Esophagus squamous epithelium (tissue), 4 donors: Measurements from ENCODE around the gene GPR157.

Experiments used
- POLR2A ChIP-seq, 4 donors: fragments of 450-650 bp; IDR thresholded peaks; one replicate each; pipeline ENCODE4 v1.6.1; 2017; ENCODE audit warnings: antibody characterized with exemption in 4 of 4, mild to moderate bottlenecking in 4 of 4, moderate library complexity in 3 of 4
- TF ChIP-seq, protein P1 (sequence below), 6 experiments: fragments of 450-650 bp in 4 of 6; fragments of 200-600 bp in 2 of 6; sonication (generic) in 2 of 6; IDR thresholded peaks; one replicate each; pipeline ENCODE4 v1.5.1; 2016 to 2019; ENCODE audit warnings: antibody characterized with exemption in 6 of 6, mild to moderate bottlenecking in 4 of 6, moderate library complexity in 4 of 6

DNA sequence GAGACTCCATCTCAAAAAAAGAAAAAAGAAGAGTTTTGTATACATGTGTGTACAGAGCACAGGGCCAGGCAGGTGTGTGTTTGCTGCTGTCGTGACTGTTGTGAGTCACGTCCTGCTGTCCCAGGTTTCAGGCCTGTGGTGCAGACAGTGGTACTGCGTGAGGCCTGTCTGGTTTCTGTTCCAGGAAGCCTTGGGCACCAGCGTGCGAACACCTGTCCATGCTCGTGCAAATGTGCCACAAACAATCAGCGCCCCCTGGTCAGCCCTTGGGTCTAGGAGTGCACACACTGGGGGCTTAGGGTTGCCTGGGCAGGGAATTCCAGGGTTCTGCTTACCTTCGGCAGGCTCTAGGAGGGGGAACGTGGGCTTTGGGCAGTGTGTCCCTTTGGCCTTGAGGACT, 16.9 kb downstream of the GPR157 start:
- TF ChIP-seq, protein P1, sequence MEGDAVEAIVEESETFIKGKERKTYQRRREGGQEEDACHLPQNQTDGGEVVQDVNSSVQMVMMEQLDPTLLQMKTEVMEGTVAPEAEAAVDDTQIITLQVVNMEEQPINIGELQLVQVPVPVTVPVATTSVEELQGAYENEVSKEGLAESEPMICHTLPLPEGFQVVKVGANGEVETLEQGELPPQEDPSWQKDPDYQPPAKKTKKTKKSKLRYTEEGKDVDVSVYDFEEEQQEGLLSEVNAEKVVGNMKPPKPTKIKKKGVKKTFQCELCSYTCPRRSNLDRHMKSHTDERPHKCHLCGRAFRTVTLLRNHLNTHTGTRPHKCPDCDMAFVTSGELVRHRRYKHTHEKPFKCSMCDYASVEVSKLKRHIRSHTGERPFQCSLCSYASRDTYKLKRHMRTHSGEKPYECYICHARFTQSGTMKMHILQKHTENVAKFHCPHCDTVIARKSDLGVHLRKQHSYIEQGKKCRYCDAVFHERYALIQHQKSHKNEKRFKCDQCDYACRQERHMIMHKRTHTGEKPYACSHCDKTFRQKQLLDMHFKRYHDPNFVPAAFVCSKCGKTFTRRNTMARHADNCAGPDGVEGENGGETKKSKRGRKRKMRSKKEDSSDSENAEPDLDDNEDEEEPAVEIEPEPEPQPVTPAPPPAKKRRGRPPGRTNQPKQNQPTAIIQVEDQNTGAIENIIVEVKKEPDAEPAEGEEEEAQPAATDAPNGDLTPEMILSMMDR (IDR thresholded peaks at IDR 0.05), result no peak
- no peak for TF ChIP-seq POLR2A (IDR thresholded peaks at IDR 0.05)
